ENCODE measurements around the gene AGK. TPM values are rescaled to one million over a fixed set of nuclear protein-coding genes. Genes with fewer than 3 reads are reported as not detected.

Gene AGK
- total and polyA plus RNA-seq, 2 of the 8 experiments (the other 6 are each of a cell fraction or from before 2014, with no cell fraction given): 25.8 to 34.0 TPM

DNA sequence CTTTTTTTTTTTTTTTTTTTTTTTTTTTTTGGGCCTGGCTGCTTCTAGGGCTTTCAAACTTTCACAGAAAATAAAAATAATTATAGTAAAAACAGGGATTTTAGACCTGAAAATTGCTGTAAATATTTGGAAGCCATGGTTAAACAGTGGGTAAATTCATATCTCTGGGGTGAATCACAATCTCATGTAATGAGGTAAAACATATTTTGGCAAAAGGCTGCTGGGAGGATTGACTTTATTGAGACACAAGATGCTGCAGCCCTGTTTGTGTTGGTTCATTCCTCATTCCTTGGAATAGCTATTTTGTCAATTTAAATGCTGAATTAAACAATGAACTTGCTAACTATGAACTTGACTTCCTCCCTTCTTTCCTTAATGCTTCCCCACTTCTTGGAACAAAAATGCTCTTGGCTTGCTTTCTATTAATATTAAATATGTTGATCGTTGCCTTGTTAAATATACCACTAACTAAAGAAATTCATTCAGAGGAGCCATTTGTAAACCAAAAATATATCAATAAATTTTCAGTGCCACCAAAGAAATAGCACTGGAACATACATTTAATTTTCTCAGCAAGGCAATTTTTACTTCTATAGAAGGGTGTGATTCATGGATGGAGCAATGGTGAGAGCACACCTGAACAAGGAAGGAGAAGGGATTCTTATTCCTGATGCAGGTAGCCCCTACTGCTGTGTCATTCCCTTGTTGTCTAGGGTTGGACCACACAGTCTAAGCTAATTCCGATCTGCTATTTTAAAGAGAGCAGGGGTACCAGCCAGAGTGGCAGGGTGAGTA is 24.6 kb downstream of the AGK start:
- Histone ChIP-seq H4K20me1 (replicated peaks in 1 of 2; ENCODE audit: control insufficient read depth in 1 of 2, insufficient read depth in 2 of 2, low read length in 2 of 2) (no peaks in the 10 kb centered on the region), H3K9ac (replicated peaks in 1 of 4; ENCODE audit: extremely low read depth in 1 of 4, low read depth in 3 of 4, low read length in 3 of 4) (no peak overlapping the region), H3K4me2 (ENCODE audit: insufficient read depth in 1 of 2, low read depth in 2 of 2, low read length in 2 of 2) (no peak overlapping the region), H3K27me3 (replicated peaks in 1 of 4; ENCODE audit: control insufficient read depth in 3 of 4, extremely low read depth in 1 of 4, insufficient read depth in 3 of 4, low read length in 3 of 4) (no peaks in the 10 kb centered on the region), H2BK15ac (ENCODE audit: low read length) (no peak overlapping the region), H3K23ac (ENCODE audit: insufficient read length) (no peak overlapping the region), H4K5ac (ENCODE audit: insufficient read length, low read depth, low read length) (no peak overlapping the region), H3K4me3 (ENCODE audit: extremely low read depth in 1 of 4, insufficient read depth in 2 of 4, low read depth in 3 of 4, low read length in 4 of 4) (no peak overlapping the region), H3K18ac (ENCODE audit: extremely low read depth, low read length) (no peak overlapping the region; the same call in 1 of the 2 replicates), H2BK20ac (ENCODE audit: low read length) (0 out of 2 replicates have a peak overlapping the region, but pooled peaks have one; percentile 72), H4K8ac (ENCODE audit: extremely low read depth, insufficient read depth, low read length) (no peak overlapping the region), H3K4ac (replicated peaks; ENCODE audit: insufficient read length, low read depth, low read length) (no peak overlapping the region), H3K9me3 (ENCODE audit: insufficient read depth in 2 of 2, low read depth in 1 of 2, low read length in 1 of 2) (no peaks in the 10 kb centered on the region), H2AFZ (ENCODE audit: low read length) (no peak overlapping the region), H3K56ac (replicated peaks; ENCODE audit: insufficient read length, low read depth, low read length) (no peak overlapping the region), H3K23me2 (ENCODE audit: low read depth, low read length) (no peaks in the 10 kb centered on the region), H3K36me3 (ENCODE audit: control insufficient read depth in 2 of 4, insufficient read depth in 4 of 4, low read length in 3 of 4) (peaks cover 0 to 6% (median 0%) of the 10 kb centered on the region in 4 experiments; a peak in 2 of 8 replicates), H4K91ac (replicated peaks; ENCODE audit: insufficient read length, low read length) (no peak overlapping the region), H3K79me2 (ENCODE audit: control insufficient read depth in 1 of 2, insufficient read depth in 2 of 2, low read length in 2 of 2) (no peaks in the 10 kb centered on the region), H3K4me1 (replicated peaks in 1 of 4; ENCODE audit: control insufficient read depth in 3 of 4, insufficient read depth in 4 of 4, low read length in 3 of 4) (peaks cover 0 to 4% (median 3%) of the 10 kb centered on the region in 4 experiments; a peak in 4 of 7 replicates), H2BK12ac (ENCODE audit: low read depth, low read length) (no peak overlapping the region), H2AK5ac (ENCODE audit: low read depth, low read length) (0 out of 2 replicates have a peak overlapping the region, but pooled peaks have one; percentile 82), H2BK120ac (replicated peaks; ENCODE audit: low read depth, low read length) (no peak overlapping the region), H3K27ac (ENCODE audit: low read depth, low read length) (no peak overlapping the region), H3K79me1 (ENCODE audit: low read depth, low read length) (no peaks in the 10 kb centered on the region), H2BK5ac (ENCODE audit: low read depth, low read length) (no peak overlapping the region), H3K14ac (ENCODE audit: insufficient read length) (no peak overlapping the region)
- ChIA-PET CTCF (ENCODE audit: partially characterized antibody) (interaction anchor here (1.1 kb wide), 1 partner anchor 41 kb away, joined by 3 read pairs; no protein-coding TSS in a partner anchor), POLR2A (ENCODE audit: partially characterized antibody) (interaction anchor here (1.0 kb wide), 1 partner anchor 10 kb away, joined by 3 read pairs; no protein-coding TSS in a partner anchor)
- WGBS, 2 experiments (ENCODE audit: extremely low coverage in 1 of 2, insufficient coverage in 1 of 2, insufficient read length in 1 of 2, insufficient replicate concordance in 2 of 2, low coverage in 1 of 2, low lambda C conversion rate in 2 of 2, missing lambda C conversion rate in 1 of 2): 80% methylated on average over 2 of the region's 2 CpGs; no CpG with 5 or more reads in 1 of the 2 experiments
- TF ChIP-seq CBX8 (IDR thresholded peaks at IDR 0.05; ENCODE audit: borderline replicate concordance, low read depth, low read length) (no peak), E2F6 (IDR thresholded peaks at IDR 0.05) (no peak), CHD2 (IDR thresholded peaks at IDR 0.05; ENCODE audit: low read length) (no peak), SUZ12 (IDR thresholded peaks at IDR 0.05; ENCODE audit: low read length) (no peak), HDAC6 (IDR thresholded peaks at IDR 0.05; ENCODE audit: low read depth, low read length) (no peak), BCL11A (IDR thresholded peaks at IDR 0.05; ENCODE audit: low read depth in 2 of 2, low read length in 2 of 2) (no peak), HDAC2 (IDR thresholded peaks at IDR 0.05; ENCODE audit: borderline replicate concordance in 1 of 2, low read depth in 2 of 2, low read length in 2 of 2) (no peak)
- DNase-seq (ENCODE audit: low read depth in 1 of 2, low spot score in 2 of 2): no peak
- FAIRE-seq: no peak
